Measurements from ENCODE around the gene RNF144A. TPM values are rescaled to one million over a fixed set of nuclear protein-coding genes. Genes with fewer than 3 reads are reported as not detected.

Gene RNF144A
- total RNA-seq, 2 donors from 2014 or later, result 52.7 to 109 TPM

GRCh38 chr2:6881046-6881445 lies 36.2 kb upstream of the RNF144A start:
- TF ChIP-seq CTCF (IDR thresholded peaks at IDR 0.05), result no peak
- TF ChIP-seq POLR2A (IDR thresholded peaks at IDR 0.05), result no peak
- DNase-seq (no peak), ATAC-seq (no peak)
- Histone ChIP-seq H3K27me3 (no peaks in the 10 kb centered on the region), H3K36me3 (replicated peaks in 1 of 2; ENCODE audit: insufficient read depth in 1 of 2, low read depth in 2 of 2) (no peaks in the 10 kb centered on the region), H3K4me1 (peaks cover 8% of the 10 kb centered on the region), H3K27ac (no peak overlapping the region), H3K9me3 (no peaks in the 10 kb centered on the region), H3K4me3 (no peak overlapping the region)
- intact Hi-C loops (cut with DNase I), result no loop called here
- WGBS, 2 donors, result 52 to 66% methylated on average over 1 of the region's 1 CpG

GRCh38 chr2:6881516-6881915 lies 35.7 kb upstream of the RNF144A start:
- Histone ChIP-seq H3K36me3 (replicated peaks in 1 of 2; ENCODE audit: insufficient read depth in 1 of 2, low read depth in 2 of 2) (no peaks in the 10 kb centered on the region), H3K27ac (no peak overlapping the region), H3K4me1 (peaks cover 8% of the 10 kb centered on the region), H3K27me3 (no peaks in the 10 kb centered on the region), H3K9me3 (no peaks in the 10 kb centered on the region), H3K4me3 (no peak overlapping the region)
- no peak for TF ChIP-seq POLR2A (IDR thresholded peaks at IDR 0.05)
- TF ChIP-seq CTCF (IDR thresholded peaks at IDR 0.05), result no peak
- ATAC-seq (no peak), DNase-seq (no peak)
- intact Hi-C loops (cut with DNase I), result no loop called here
- 87 to 95% methylated on average over 5 of the region's 5 CpGs for WGBS, 2 donors

GRCh38 chr2:6883448-6884122 lies 33.6 kb upstream of the RNF144A start:
- ATAC-seq (no peak), DNase-seq (no peak)
- no peaks in the 10 kb centered on the region for H3K4me1 ChIP-seq
- intact Hi-C loops (cut with DNase I), result no loop called here
- H3K9me3 ChIP-seq, result no peaks in the 10 kb centered on the region
- TF ChIP-seq POLR2A (IDR thresholded peaks at IDR 0.05), result no peak
- no peak for TF ChIP-seq CTCF (IDR thresholded peaks at IDR 0.05)
- no peak overlapping the region for H3K4me3 ChIP-seq
- no peaks in the 10 kb centered on the region for H3K27me3 ChIP-seq
- 70 to 71% methylated on average over 7 of the region's 7 CpGs for WGBS, 2 donors
- no peak overlapping the region for H3K27ac ChIP-seq
- H3K36me3 ChIP-seq (replicated peaks in 1 of 2; ENCODE audit: insufficient read depth in 1 of 2, low read depth in 2 of 2), result no peaks in the 10 kb centered on the region

GRCh38 chr2:6885551-6885950 lies 31.7 kb upstream of the RNF144A start:
- Histone ChIP-seq H3K27ac (no peak overlapping the region), H3K9me3 (no peaks in the 10 kb centered on the region), H3K27me3 (no peaks in the 10 kb centered on the region), H3K4me3 (no peak overlapping the region), H3K36me3 (replicated peaks in 1 of 2; ENCODE audit: insufficient read depth in 1 of 2, low read depth in 2 of 2) (no peaks in the 10 kb centered on the region), H3K4me1 (no peaks in the 10 kb centered on the region)
- ATAC-seq, result no peak
- WGBS, 2 donors, result 70 to 71% methylated on average over 2 of the region's 2 CpGs
- intact Hi-C loops (cut with DNase I), result no loop called here
- TF ChIP-seq CTCF (IDR thresholded peaks at IDR 0.05), result no peak
- TF ChIP-seq POLR2A (IDR thresholded peaks at IDR 0.05), result no peak
- DNase-seq, result no peak

- Histone ChIP-seq H3K9me3 (no peaks in the 10 kb centered on the region), H3K27me3 (no peaks in the 10 kb centered on the region), H3K4me1 (no peaks in the 10 kb centered on the region), H3K36me3 (replicated peaks in 1 of 2; ENCODE audit: insufficient read depth in 1 of 2, low read depth in 2 of 2) (no peaks in the 10 kb centered on the region), H3K27ac (no peak overlapping the region), H3K4me3 (no peak overlapping the region)
- intact Hi-C loops (cut with DNase I), result no loop called here
- 91% methylated on average over 3 of the region's 3 CpGs for WGBS, 2 donors
- TF ChIP-seq CTCF (IDR thresholded peaks at IDR 0.05) (no peak), POLR2A (IDR thresholded peaks at IDR 0.05) (no peak)
- ATAC-seq (no peak), DNase-seq (no peak)
Observed at GRCh38 chr2:6885968-6886367, 31.2 kb upstream of the RNF144A start.

Data from body of pancreas (tissue), 4 donors.